PC-3 (cell line): ENCODE data around the gene VPS8. TPM values are rescaled to one million over a fixed set of nuclear protein-coding genes. Genes with fewer than 3 reads are reported as not detected.

ENCODE experiments used
- ATAC-seq: fragments of 200-7000 bp; cut with Tn5 transposase; 2 replicates; pipeline ENCODE4 v1.9.1; 2020; ENCODE audit warnings: mild to moderate bottlenecking, moderate library complexity
- BruUV-seq: library from RNA; stranded (reverse); fragments of 400-500 nt; replicated peaks from 2 replicates; lab custom pipeline; 2021; lab: Mats Ljungman, UMichigan
- CTCF ChIA-PET: fragments of 300-600 bp; sonication (Branson Sonifier 250); formaldehyde crosslinking; loops from one replicate; lab custom pipeline; 2022; ENCODE audit warnings: antibody characterized with exemption; lab: Charles Lee
- POLR2A ChIA-PET: fragments of 300-600 bp; sonication (Branson Sonifier 250); formaldehyde crosslinking; loops from one replicate; lab custom pipeline; 2022; ENCODE audit warnings: antibody characterized with exemption; ENCODE audit not compliant: unreplicated experiment; lab: Charles Lee
- DNase-seq: peaks from one replicate; pipeline ENCODE4 v3.0.0-alpha.2; 2015
- H2AFZ ChIP-seq: fragments of 300-600 bp; sonication (generic); 2 replicates; pipeline ENCODE4 v1.6.0; 2016; ENCODE audit warnings: antibody characterized with exemption, low read length
- H3F3A ChIP-seq: fragments of 300-600 bp; sonication (generic); one replicate; pipeline ENCODE4 v1.6.0; 2017; ENCODE audit warnings: antibody characterized with exemption, low read length, control low read depth, mild to moderate bottlenecking; ENCODE audit not compliant: unreplicated experiment
- H3K27ac ChIP-seq: fragments of 300-600 bp; sonication (generic); 2 replicates; pipeline ENCODE4 v1.5.1; 2016; ENCODE audit warnings: mild to moderate bottlenecking, low read length
- H3K27me3 ChIP-seq: fragments of 300-600 bp; sonication (generic); 2 replicates; pipeline ENCODE4 v1.6.1; 2016; ENCODE audit warnings: low read length, mixed read lengths
- H3K36me3 ChIP-seq: fragments of 300-600 bp; sonication (generic); 2 replicates; pipeline ENCODE4 v1.6.1; 2016; ENCODE audit warnings: low read depth, mixed run types, low read length, mixed read lengths
- H3K4me1 ChIP-seq: fragments of 300-600 bp; sonication (generic); 2 replicates; pipeline ENCODE4 v1.5.1; 2016; ENCODE audit warnings: low read length; ENCODE audit not compliant: insufficient read depth
- H3K4me2 ChIP-seq: fragments of 300-600 bp; sonication (generic); 2 replicates; pipeline ENCODE4 v1.6.0; 2016; ENCODE audit warnings: low read length
- H3K4me3 ChIP-seq: fragments of 300-600 bp; sonication (generic); 2 replicates; pipeline ENCODE4 v1.5.1; 2016; ENCODE audit warnings: mild to moderate bottlenecking, low read length, mixed read lengths
- H3K79me2 ChIP-seq: fragments of 300-600 bp; sonication (generic); 2 replicates; pipeline ENCODE4 v1.6.1; 2017; ENCODE audit warnings: low read length, mixed read lengths
- H3K9ac ChIP-seq: fragments of 300-600 bp; sonication (generic); 2 replicates; pipeline ENCODE4 v1.6.0; 2016; ENCODE audit warnings: mild to moderate bottlenecking, low read length
- H3K9me2 ChIP-seq: fragments of 300-600 bp; sonication (generic); replicated peaks from 2 replicates; pipeline ENCODE4 v1.6.1; 2016; ENCODE audit warnings: mixed run types, low read length, mixed read lengths
- H3K9me3 ChIP-seq: fragments of 300-600 bp; sonication (generic); 2 replicates; pipeline ENCODE4 v1.6.1; 2016; ENCODE audit warnings: low read length, mixed read lengths
- H4K20me1 ChIP-seq: fragments of 300-600 bp; sonication (generic); 2 replicates; pipeline ENCODE4 v1.6.1; 2016; ENCODE audit warnings: low read length, mixed read lengths
- CTCF ChIP-seq: fragments of 300-600 bp; sonication (generic); conservative IDR thresholded peaks from 2 replicates; pipeline ENCODE4 v1.5.1; 2017; ENCODE audit warnings: antibody characterized with exemption, low read depth, mild to moderate bottlenecking, low read length
- EZH2 ChIP-seq: fragments of 300-600 bp; sonication (generic); IDR thresholded peaks from one replicate; pipeline ENCODE4 v1.6.1; 2017; ENCODE audit warnings: antibody characterized with exemption, mild to moderate bottlenecking, low read length; ENCODE audit not compliant: unreplicated experiment
- EZH2phosphoT487 ChIP-seq: fragments of 300-600 bp; sonication (generic); IDR thresholded peaks from 2 replicates; pipeline ENCODE4 v1.6.1; 2018; ENCODE audit warnings: mild to moderate bottlenecking, antibody characterized with exemption, low read length, borderline replicate concordance
- intact Hi-C: fragments of 100-400 bp; cut with micrococcal nuclease; formaldehyde crosslinking; loops from 2 replicates; pipeline ENCODE4 v1.9.0; 2023
- total RNA-seq: library from RNA; depleted of rRNA; stranded (reverse); fragments of >200 nt; gene quantifications from 2 replicates; pipeline ENCODE4 v1.2.3, GENCODE V29; 2014

VPS8 gene
- total RNA-seq, 1 experiment from 2014 or later, result 38.0 TPM

- Histone ChIP-seq H3K4me1 (no peaks in the 10 kb centered on the region), H3K27ac (no peak overlapping the region), H3K9me3 (no peaks in the 10 kb centered on the region), H3K9me2 (no peaks in the 10 kb centered on the region), H3K9ac (no peak overlapping the region), H3K27me3 (no peaks in the 10 kb centered on the region), H3K4me2 (no peak overlapping the region), H3K36me3 (peaks cover 13% of the 10 kb centered on the region; the same call in 1 of the 2 replicates), H2AFZ (no peak overlapping the region), H3K4me3 (no peak overlapping the region), H3F3A (no peaks in the 10 kb centered on the region), H3K79me2 (no peaks in the 10 kb centered on the region), H4K20me1 (no peaks in the 10 kb centered on the region)
- intact Hi-C loops, result no loop called here
- no peak for TF ChIP-seq EZH2
- TF ChIP-seq EZH2phosphoT487, result no peak
- TF ChIP-seq CTCF, result no peak
- no TSS peak for BruUV-seq
- ATAC-seq (no peak), DNase-seq (no peak)
- ChIA-PET CTCF (no interaction called here), POLR2A (no interaction called here)
Observed at GRCh38 chr3:184832044-184832443, 20.1 kb downstream of the VPS8 start.

DNA sequence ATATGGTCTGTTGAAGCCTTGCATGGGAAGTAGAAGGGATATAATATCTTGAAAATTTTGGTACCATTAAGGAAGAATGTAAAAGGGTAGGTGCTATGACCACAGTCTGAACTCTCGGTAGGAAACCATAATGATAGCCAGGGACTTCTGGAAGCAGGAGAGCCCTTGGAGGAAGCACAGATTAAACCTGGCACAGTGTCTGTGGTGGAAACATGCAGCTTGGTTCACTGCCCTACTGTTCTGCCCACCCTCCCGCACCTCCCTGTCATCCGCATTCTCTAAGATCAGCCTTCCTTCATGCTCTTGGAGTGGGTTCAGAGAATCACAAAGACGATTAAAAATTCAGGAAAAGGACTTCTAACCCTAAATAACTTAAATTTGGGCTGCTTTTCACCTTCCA is 20.9 kb downstream of the VPS8 start:
- ChIA-PET CTCF (no interaction called here), POLR2A (no interaction called here)
- DNase-seq, result no peak
- Histone ChIP-seq H3K9ac (no peak overlapping the region), H3K4me1 (no peaks in the 10 kb centered on the region), H3K4me3 (no peak overlapping the region), H3K9me3 (no peaks in the 10 kb centered on the region), H3K27ac (no peak overlapping the region), H3F3A (no peaks in the 10 kb centered on the region), H2AFZ (no peak overlapping the region), H4K20me1 (no peaks in the 10 kb centered on the region), H3K4me2 (no peak overlapping the region), H3K27me3 (no peaks in the 10 kb centered on the region), H3K9me2 (no peaks in the 10 kb centered on the region), H3K79me2 (no peaks in the 10 kb centered on the region), H3K36me3 (peaks cover 13% of the 10 kb centered on the region; the same call in 1 of the 2 replicates)
- ATAC-seq, result no peak
- BruUV-seq, result no TSS peak
- TF ChIP-seq EZH2, result no peak
- TF ChIP-seq EZH2phosphoT487, result no peak
- intact Hi-C loops, result no loop called here

- Histone ChIP-seq H3K4me1 (no peaks in the 10 kb centered on the region), H3K4me3 (no peak overlapping the region), H3K4me2 (no peak overlapping the region), H3K9me2 (no peaks in the 10 kb centered on the region), H3K36me3 (peaks cover 13% of the 10 kb centered on the region; the same call in 1 of the 2 replicates), H3F3A (no peaks in the 10 kb centered on the region), H3K27me3 (no peaks in the 10 kb centered on the region), H3K79me2 (no peaks in the 10 kb centered on the region), H3K27ac (no peak overlapping the region), H3K9me3 (no peaks in the 10 kb centered on the region), H4K20me1 (no peaks in the 10 kb centered on the region), H3K9ac (no peak overlapping the region), H2AFZ (no peak overlapping the region)
- DNase-seq, result no peak
- ChIA-PET CTCF (no interaction called here), POLR2A (no interaction called here)
- peak; percentile 51; the same call in 1 of the 2 replicates for ATAC-seq
- intact Hi-C loops, result no loop called here
- no TSS peak for BruUV-seq
- TF ChIP-seq CTCF, result no peak
- TF ChIP-seq EZH2, result no peak
- TF ChIP-seq EZH2phosphoT487, result no peak
Observed at GRCh38 chr3:184836090-184836822, 24.3 kb downstream of the VPS8 start.
